ENCODE data around the gene CAPZA1.

DNA sequence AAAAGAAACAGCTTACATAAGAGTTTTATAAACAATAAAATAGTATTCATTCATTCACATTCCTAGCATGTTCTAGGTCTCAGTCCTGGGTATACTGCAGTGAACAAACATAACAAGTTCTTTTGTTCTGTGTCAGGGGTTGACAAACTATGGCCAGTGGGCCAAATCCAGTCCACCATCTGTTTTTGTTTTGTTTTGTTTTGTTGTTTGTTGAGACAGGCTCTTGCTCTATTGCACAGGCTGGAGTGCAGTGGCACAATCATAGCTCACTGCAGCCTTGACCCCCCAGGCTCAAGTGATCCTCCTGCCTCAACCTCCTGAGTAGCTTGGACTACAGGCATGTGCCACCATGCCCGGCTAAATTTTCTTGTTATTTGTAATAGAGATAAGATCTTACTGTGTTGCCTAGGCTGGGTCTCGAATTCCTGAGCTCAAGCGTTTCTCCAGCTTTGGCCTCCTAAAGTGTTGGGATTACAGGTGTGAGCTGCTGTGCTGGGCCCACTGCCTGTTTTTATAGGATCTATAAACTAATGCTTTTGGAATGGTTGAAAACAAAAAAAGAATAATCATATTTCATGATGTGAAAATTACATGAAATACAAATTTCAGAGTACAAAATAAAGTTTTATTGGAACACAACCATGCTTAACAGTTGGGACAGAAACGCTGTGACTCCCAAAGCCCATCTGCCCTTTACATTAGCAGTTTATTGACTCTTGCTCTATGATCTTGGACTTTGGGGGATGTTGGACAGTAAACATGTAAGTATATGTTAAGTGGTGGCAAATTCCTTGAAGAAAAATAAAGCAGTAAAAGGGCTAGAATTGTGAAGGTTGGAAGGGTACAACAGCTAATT, 17.9 kb downstream of the CAPZA1 start:
- no peak for TF ChIP-seq CTCF (IDR thresholded peaks at IDR 0.05; ENCODE audit: low read depth, low read length, missing input control)
- no peak for TF ChIP-seq ZBTB33 (IDR thresholded peaks at IDR 0.05)
- TF ChIP-seq, protein P1, sequence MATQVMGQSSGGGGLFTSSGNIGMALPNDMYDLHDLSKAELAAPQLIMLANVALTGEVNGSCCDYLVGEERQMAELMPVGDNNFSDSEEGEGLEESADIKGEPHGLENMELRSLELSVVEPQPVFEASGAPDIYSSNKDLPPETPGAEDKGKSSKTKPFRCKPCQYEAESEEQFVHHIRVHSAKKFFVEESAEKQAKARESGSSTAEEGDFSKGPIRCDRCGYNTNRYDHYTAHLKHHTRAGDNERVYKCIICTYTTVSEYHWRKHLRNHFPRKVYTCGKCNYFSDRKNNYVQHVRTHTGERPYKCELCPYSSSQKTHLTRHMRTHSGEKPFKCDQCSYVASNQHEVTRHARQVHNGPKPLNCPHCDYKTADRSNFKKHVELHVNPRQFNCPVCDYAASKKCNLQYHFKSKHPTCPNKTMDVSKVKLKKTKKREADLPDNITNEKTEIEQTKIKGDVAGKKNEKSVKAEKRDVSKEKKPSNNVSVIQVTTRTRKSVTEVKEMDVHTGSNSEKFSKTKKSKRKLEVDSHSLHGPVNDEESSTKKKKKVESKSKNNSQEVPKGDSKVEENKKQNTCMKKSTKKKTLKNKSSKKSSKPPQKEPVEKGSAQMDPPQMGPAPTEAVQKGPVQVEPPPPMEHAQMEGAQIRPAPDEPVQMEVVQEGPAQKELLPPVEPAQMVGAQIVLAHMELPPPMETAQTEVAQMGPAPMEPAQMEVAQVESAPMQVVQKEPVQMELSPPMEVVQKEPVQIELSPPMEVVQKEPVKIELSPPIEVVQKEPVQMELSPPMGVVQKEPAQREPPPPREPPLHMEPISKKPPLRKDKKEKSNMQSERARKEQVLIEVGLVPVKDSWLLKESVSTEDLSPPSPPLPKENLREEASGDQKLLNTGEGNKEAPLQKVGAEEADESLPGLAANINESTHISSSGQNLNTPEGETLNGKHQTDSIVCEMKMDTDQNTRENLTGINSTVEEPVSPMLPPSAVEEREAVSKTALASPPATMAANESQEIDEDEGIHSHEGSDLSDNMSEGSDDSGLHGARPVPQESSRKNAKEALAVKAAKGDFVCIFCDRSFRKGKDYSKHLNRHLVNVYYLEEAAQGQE (IDR thresholded peaks at IDR 0.05), result no peak
- TF ChIP-seq SP1 (IDR thresholded peaks at IDR 0.05), result no peak
